H1 (cell line): ENCODE results near the gene DIO3. TPM values are rescaled to one million over a fixed set of nuclear protein-coding genes. Genes with fewer than 3 reads are reported as not detected.
"Not testable (repeated sequence)": the region's sequence is repeated elsewhere in the genome, so short reads cannot be mapped to it uniquely, and the experiment has no call there.

Source experiments
- CTCF ChIA-PET: fragments of 300-600 bp; sonication (Branson Sonifier 250); formaldehyde crosslinking; loops from one replicate; lab custom pipeline; 2021; ENCODE audit not compliant: partially characterized antibody; lab: Charles Lee
- POLR2A ChIA-PET: fragments of 300-600 bp; sonication (Branson Sonifier 250); formaldehyde crosslinking; loops from one replicate; lab custom pipeline; 2021; ENCODE audit warnings: inconsistent platforms; ENCODE audit not compliant: partially characterized antibody; lab: Charles Lee
- DNase-seq, 2 experiments: peaks; one replicate each; pipeline versions ENCODE4 v3.0.0 to v3.0.0-alpha.2; 2010 to 2022; ENCODE audit warnings: low spot score in 2 of 2, low read depth in 1 of 2, mixed read lengths in 1 of 2
- FAIRE-seq: peaks from 2 replicates; lab custom pipeline; 2011; peaks lifted over from hg19 to GRCh38; lab: Jason Lieb, UNC
- H2AFZ ChIP-seq: 2 replicates; pipeline ENCODE4 v1.8.1; 2012; ENCODE audit warnings: low read length, inconsistent platforms
- H2AK5ac ChIP-seq: 2 replicates; pipeline ENCODE4 v1.6.1; 2013; ENCODE audit warnings: low read depth, low read length
- H2BK120ac ChIP-seq: replicated peaks from 2 replicates; pipeline ENCODE3; 2013; ENCODE audit warnings: low read depth, low read length, inconsistent platforms
- H2BK12ac ChIP-seq: 2 replicates; pipeline ENCODE4 v1.6.1; 2013; ENCODE audit warnings: low read depth, low read length
- H2BK15ac ChIP-seq: 2 replicates; pipeline ENCODE4 v1.6.1; 2013; ENCODE audit warnings: low read length
- H2BK20ac ChIP-seq: 2 replicates; pipeline ENCODE4 v1.6.1; 2013; ENCODE audit warnings: low read length
- H2BK5ac ChIP-seq: 2 replicates; pipeline ENCODE4 v1.6.1; 2013; ENCODE audit warnings: low read depth, low read length
- H3K14ac ChIP-seq: 2 replicates; pipeline ENCODE4 v1.6.1; 2013; ENCODE audit warnings: inconsistent platforms; ENCODE audit not compliant: insufficient read length
- H3K18ac ChIP-seq: 2 replicates; pipeline ENCODE4 v1.6.1; 2013; ENCODE audit warnings: low read length; ENCODE audit errors: extremely low read depth
- H3K23ac ChIP-seq: 2 replicates; pipeline ENCODE4 v1.6.1; 2013; ENCODE audit warnings: inconsistent platforms; ENCODE audit not compliant: insufficient read length
- H3K23me2 ChIP-seq: 2 replicates; pipeline ENCODE4 v1.6.1; 2013; ENCODE audit warnings: low read depth, low read length
- H3K27ac ChIP-seq: 2 replicates; pipeline ENCODE4 v1.6.1; 2011; ENCODE audit warnings: low read depth, low read length, inconsistent platforms
- H3K27me3 ChIP-seq, 4 experiments: replicated peaks in 1 of 4; 1 replicate in 1 of 4; 2 replicates in 3 of 4; pipeline versions ENCODE4 v1.6.1 to v1.8.1; 2011 to 2013; ENCODE audit warnings: low read length in 3 of 4, mild to moderate bottlenecking in 3 of 4, inconsistent platforms in 2 of 4, mixed read lengths in 2 of 4, moderate library complexity in 1 of 4; ENCODE audit not compliant: control insufficient read depth in 3 of 4, insufficient read depth in 3 of 4; ENCODE audit errors: extremely low read depth in 1 of 4
- H3K36me3 ChIP-seq, 4 experiments: 2 replicates each; pipeline versions ENCODE4 v1.6.1 to v1.8.1; 2011 to 2013; ENCODE audit warnings: mild to moderate bottlenecking in 4 of 4, low read length in 3 of 4, moderate library complexity in 2 of 4, control low read depth in 1 of 4, inconsistent platforms in 1 of 4; ENCODE audit not compliant: insufficient read depth in 4 of 4, control insufficient read depth in 2 of 4
- H3K4ac ChIP-seq: replicated peaks from 2 replicates; pipeline ENCODE3; 2013; ENCODE audit warnings: low read length, low read depth, mixed read lengths, inconsistent platforms; ENCODE audit not compliant: insufficient read length
- H3K4me1 ChIP-seq, 4 experiments: replicated peaks in 1 of 4; 1 replicate in 1 of 4; 2 replicates in 3 of 4; pipeline versions ENCODE4 v1.6.1 to v1.8.1; 2011 to 2013; ENCODE audit warnings: low read length in 3 of 4, inconsistent platforms in 2 of 4, mixed read lengths in 1 of 4; ENCODE audit not compliant: insufficient read depth in 4 of 4, control insufficient read depth in 3 of 4
- H3K4me2 ChIP-seq, 2 experiments: 2 replicates each; pipeline versions ENCODE4 v1.6.1 to v1.8.1; 2011 to 2013; ENCODE audit warnings: low read depth in 2 of 2, low read length in 2 of 2, control low read depth in 1 of 2, inconsistent platforms in 1 of 2, mild to moderate bottlenecking in 1 of 2; ENCODE audit not compliant: insufficient read depth in 1 of 2
- H3K4me3 ChIP-seq, 4 experiments: fragments of 200-600, 300-600 bp in 1 of 4; sonication (generic), shearing (Covaris generic), sonication (Bioruptor Twin) in 1 of 4; 2 replicates each; pipeline versions ENCODE4 v1.5.1 to v1.8.1; 2011 to 2016; ENCODE audit warnings: low read length in 4 of 4, low read depth in 3 of 4, control low read depth in 2 of 4, inconsistent platforms in 2 of 4, mild to moderate bottlenecking in 2 of 4, mixed read lengths in 1 of 4, moderate library complexity in 1 of 4; ENCODE audit not compliant: insufficient read depth in 2 of 4; ENCODE audit errors: extremely low read depth in 1 of 4
- H3K56ac ChIP-seq: replicated peaks from 2 replicates; pipeline ENCODE3; 2013; ENCODE audit warnings: low read depth, mild to moderate bottlenecking, mixed read lengths, low read length, inconsistent platforms; ENCODE audit not compliant: insufficient read length
- H3K79me1 ChIP-seq: 2 replicates; pipeline ENCODE4 v1.6.1; 2013; ENCODE audit warnings: low read depth, low read length, control low read depth
- H3K79me2 ChIP-seq, 2 experiments: 2 replicates each; pipeline versions ENCODE4 v1.6.1 to v1.8.1; 2012 to 2013; ENCODE audit warnings: low read length in 2 of 2, mild to moderate bottlenecking in 2 of 2, inconsistent platforms in 1 of 2; ENCODE audit not compliant: insufficient read depth in 2 of 2, control insufficient read depth in 1 of 2
- H3K9ac ChIP-seq, 4 experiments: replicated peaks in 1 of 4; 1 replicate in 1 of 4; 2 replicates in 3 of 4; pipeline versions ENCODE4 v1.6.1 to v1.8.1; 2011 to 2013; ENCODE audit warnings: low read depth in 3 of 4, low read length in 3 of 4, control low read depth in 2 of 4, mild to moderate bottlenecking in 2 of 4, moderate library complexity in 2 of 4, inconsistent platforms in 1 of 4; ENCODE audit errors: extremely low read depth in 1 of 4
- H3K9me3 ChIP-seq, 2 experiments: 2 replicates each; pipeline versions ENCODE4 v1.6.1 to v1.8.1; 2012 to 2013; ENCODE audit warnings: mild to moderate bottlenecking in 2 of 2, moderate library complexity in 2 of 2, control low read depth in 1 of 2, inconsistent platforms in 1 of 2, low read depth in 1 of 2, low read length in 1 of 2, mixed read lengths in 1 of 2; ENCODE audit not compliant: insufficient read depth in 2 of 2
- H4K20me1 ChIP-seq, 2 experiments: replicated peaks in 1 of 2; 2 replicates each; pipeline versions ENCODE3 to v1.8.1; 2011 to 2013; ENCODE audit warnings: inconsistent platforms in 2 of 2, low read length in 2 of 2, mild to moderate bottlenecking in 1 of 2; ENCODE audit not compliant: insufficient read depth in 2 of 2, control insufficient read depth in 1 of 2
- H4K5ac ChIP-seq: 2 replicates; pipeline ENCODE4 v1.6.1; 2013; ENCODE audit warnings: low read length, low read depth, mixed read lengths, inconsistent platforms; ENCODE audit not compliant: insufficient read length
- H4K8ac ChIP-seq: 2 replicates; pipeline ENCODE4 v1.8.0; 2013; ENCODE audit warnings: mild to moderate bottlenecking, moderate library complexity, low read length, inconsistent platforms; ENCODE audit not compliant: insufficient read depth; ENCODE audit errors: extremely low read depth
- H4K91ac ChIP-seq: replicated peaks from 2 replicates; pipeline ENCODE3; 2013; ENCODE audit warnings: low read length, mixed read lengths, inconsistent platforms; ENCODE audit not compliant: insufficient read length
- BACH1 ChIP-seq: IDR thresholded peaks from 2 replicates; pipeline ENCODE4 v1.6.1; 2012; ENCODE audit warnings: low read length, improper control_type of control experiment
- HDAC6 ChIP-seq: IDR thresholded peaks from one replicate; pipeline ENCODE4 v1.7.1; 2012; ENCODE audit warnings: low read depth, mild to moderate bottlenecking, inconsistent platforms, low read length, moderate library complexity
- NANOG ChIP-seq: IDR thresholded peaks from 2 replicates; pipeline ENCODE4 v1.6.1; 2011; ENCODE audit warnings: low read length, low read depth, mild to moderate bottlenecking, inconsistent platforms; ENCODE audit not compliant: insufficient read depth, poor library complexity, severe bottlenecking
- WGBS, 2 experiments: shearing (Covaris generic) in 1 of 2; methylation state at CpG; one replicate each; pipeline versions ENCODE4 v1.1.6 to v1.1.7; 2013 to 2015; ENCODE audit warnings: low lambda C conversion rate in 2 of 2, mixed read lengths in 2 of 2, inconsistent platforms in 1 of 2, low coverage in 1 of 2, missing lambda C conversion rate in 1 of 2; ENCODE audit not compliant: insufficient replicate concordance in 2 of 2, insufficient coverage in 1 of 2, insufficient read length in 1 of 2; ENCODE audit errors: extremely low coverage in 1 of 2, missing lambda C conversion rate in 1 of 2; 5-methylcytosine and 5-hydroxymethylcytosine counted together
- polyA plus RNA-seq, 7 experiments: library from polyadenylated mRNA; depleted of rRNA in 3 of 7; stranded (reverse) in 5 of 7; unstranded in 2 of 7; fragments of >200 nt in 5 of 7; fragments of 200-250 nt in 2 of 7; gene quantifications; 1 replicate in 5 of 7; 2 replicates in 1 of 7; 4 replicates in 1 of 7; pipeline versions ENCODE4 v1.2.1 to v1.2.3, GENCODE V29; 2011 to 2013; ENCODE audit warnings: missing spikeins in 2 of 7, mixed read lengths in 2 of 7
- total RNA-seq: library from RNA; stranded (reverse); fragmentation: NEBNext Ultra II Directional; extraction: Animal tissue kit (Norgen Biotek cat#: 25700); gene quantifications from 2 replicates; pipeline ENCODE4 v1.2.1, GENCODE V29; 2021

The DIO3 gene
- total and polyA plus RNA-seq, 2 of the 8 experiments (the other 6 are each of a cell fraction or from before 2014, with no cell fraction given): 0.17 to 0.19 TPM

GRCh38 chr14:101554991-101555668 is 6.2 kb upstream of the DIO3 start (continued):
- TF ChIP-seq BACH1 (no peak), HDAC6 (no peak), NANOG (no peak)

GRCh38 chr14:101555669-101556043 is 5.6 kb upstream of the DIO3 start:
- Histone ChIP-seq H3K56ac (peak overlapping the region; percentile 96), H3K23me2 (peaks cover 13% of the 10 kb centered on the region; the same call in 1 of the 2 replicates), H3K27me3 (peaks cover 28 to 41% (median 40%) of the 10 kb centered on the region in 4 experiments)
- H3K18ac ChIP-seq, H3K79me2 ChIP-seq, DNase-seq, H3K4me3 ChIP-seq, H3K14ac ChIP-seq, H2BK20ac ChIP-seq, H2AK5ac ChIP-seq, POLR2A ChIA-PET, H2BK5ac ChIP-seq, H3K9ac ChIP-seq, H3K4me1 ChIP-seq, H3K27ac ChIP-seq, H3K9me3 ChIP-seq, H2BK12ac ChIP-seq, H4K20me1 ChIP-seq, H2BK15ac ChIP-seq, H3K4ac ChIP-seq, H3K23ac ChIP-seq, H2AFZ ChIP-seq, FAIRE-seq, H4K5ac ChIP-seq, H3K79me1 ChIP-seq, H4K91ac ChIP-seq, H2BK120ac ChIP-seq, H4K8ac ChIP-seq, H3K4me2 ChIP-seq, H3K36me3 ChIP-seq: not testable (repeated sequence)
- WGBS, 2 experiments: 75% methylated on average over 5 of the region's 5 CpGs; no CpG with 5 or more reads in 1 of the 2 experiments
- CTCF ChIA-PET: interaction anchor here (0.9 kb wide), 1 partner anchor 316 kb away, joined by 5 read pairs; no protein-coding TSS in a partner anchor
